Endodermal cell (in vitro differentiated cells): Measurements from ENCODE around the gene NUCB2. TPM values are rescaled to one million over a fixed set of nuclear protein-coding genes. Genes with fewer than 3 reads are reported as not detected.

Experiments used
- DNase-seq: peaks from one replicate; pipeline ENCODE4 v3.0.0-alpha.2; 2017
- H3K27ac ChIP-seq: 2 replicates; pipeline ENCODE4 v1.5.1; 2013; ENCODE audit warnings: mild to moderate bottlenecking, low read depth, low read length, moderate library complexity
- H3K27me3 ChIP-seq: 2 replicates; pipeline ENCODE4 v1.6.1; 2013; ENCODE audit warnings: mild to moderate bottlenecking, low read length, moderate library complexity; ENCODE audit not compliant: insufficient read depth, control insufficient read depth, poor library complexity, severe bottlenecking
- H3K36me3 ChIP-seq: 2 replicates; pipeline ENCODE4 v1.7.0; 2013; ENCODE audit warnings: mild to moderate bottlenecking, low read length, moderate library complexity; ENCODE audit not compliant: control insufficient read depth, insufficient read depth
- H3K4me1 ChIP-seq: one replicate; pipeline ENCODE4 v1.7.0; 2013; ENCODE audit warnings: low read length; ENCODE audit not compliant: control insufficient read depth, insufficient read depth
- H3K4me3 ChIP-seq: 2 replicates; pipeline ENCODE4 v1.5.1; 2013; ENCODE audit warnings: mild to moderate bottlenecking, low read length, moderate library complexity
- H3K9ac ChIP-seq: 2 replicates; pipeline ENCODE4 v1.6.1; 2013; ENCODE audit warnings: mild to moderate bottlenecking, low read length, moderate library complexity; ENCODE audit not compliant: poor library complexity, severe bottlenecking; ENCODE audit errors: extremely low read depth
- H3K9me3 ChIP-seq: 2 replicates; pipeline ENCODE4 v1.6.1; 2013; ENCODE audit warnings: mild to moderate bottlenecking, low read length, moderate library complexity; ENCODE audit not compliant: control insufficient read depth
- H3K27ac Mint-ChIP-seq: 2 replicates; pipeline ENCODE4 v1.8.0; 2020; ENCODE audit warnings: mixed read lengths
- H3K27me3 Mint-ChIP-seq: 2 replicates; pipeline ENCODE4 v1.8.0; 2021; ENCODE audit warnings: mild to moderate bottlenecking, mixed read lengths; ENCODE audit not compliant: insufficient read depth
- H3K36me3 Mint-ChIP-seq: 2 replicates; pipeline ENCODE4 v1.8.0; 2020; ENCODE audit warnings: low read depth, mixed read lengths
- H3K4me1 Mint-ChIP-seq: 2 replicates; pipeline ENCODE4 v1.8.0; 2020; ENCODE audit warnings: mixed read lengths
- H3K4me3 Mint-ChIP-seq: 2 replicates; pipeline ENCODE4 v1.8.0; 2020; ENCODE audit warnings: mild to moderate bottlenecking, moderate library complexity, mixed read lengths
- H3K9me3 Mint-ChIP-seq: 2 replicates; pipeline ENCODE4 v1.8.0; 2020; ENCODE audit warnings: mild to moderate bottlenecking, mixed read lengths
- WGBS, 2 experiments: methylation state at CpG; one replicate each; pipeline versions ENCODE4 v1.1.5 to v1.1.7; 2013; ENCODE audit warnings: missing lambda C conversion rate in 2 of 2, mixed read lengths in 1 of 2; ENCODE audit not compliant: insufficient coverage in 1 of 2, insufficient read length in 1 of 2; 5-methylcytosine and 5-hydroxymethylcytosine counted together
- total RNA-seq, 2 donors: library from RNA; stranded (reverse); fragmentation: NEBNext Ultra II Directional in 1 of 2; extraction: Animal tissue kit (Norgen Biotek cat#: 25700) in 1 of 2; gene quantifications; 2 replicates in 1 of 2; 3 replicates in 1 of 2; pipeline ENCODE4 v1.2.1, GENCODE V29; 2021
- TF ChIP-seq, protein P1 (sequence below): fragments of 200-600 bp; sonication (generic); conservative IDR thresholded peaks from 2 replicates; pipeline ENCODE4 v1.5.0; 2021; ENCODE audit warnings: antibody characterized with exemption, mild to moderate bottlenecking

Gene NUCB2
- total RNA-seq, 2 donors from 2014 or later: 52.4 to 64.6 TPM

DNA sequence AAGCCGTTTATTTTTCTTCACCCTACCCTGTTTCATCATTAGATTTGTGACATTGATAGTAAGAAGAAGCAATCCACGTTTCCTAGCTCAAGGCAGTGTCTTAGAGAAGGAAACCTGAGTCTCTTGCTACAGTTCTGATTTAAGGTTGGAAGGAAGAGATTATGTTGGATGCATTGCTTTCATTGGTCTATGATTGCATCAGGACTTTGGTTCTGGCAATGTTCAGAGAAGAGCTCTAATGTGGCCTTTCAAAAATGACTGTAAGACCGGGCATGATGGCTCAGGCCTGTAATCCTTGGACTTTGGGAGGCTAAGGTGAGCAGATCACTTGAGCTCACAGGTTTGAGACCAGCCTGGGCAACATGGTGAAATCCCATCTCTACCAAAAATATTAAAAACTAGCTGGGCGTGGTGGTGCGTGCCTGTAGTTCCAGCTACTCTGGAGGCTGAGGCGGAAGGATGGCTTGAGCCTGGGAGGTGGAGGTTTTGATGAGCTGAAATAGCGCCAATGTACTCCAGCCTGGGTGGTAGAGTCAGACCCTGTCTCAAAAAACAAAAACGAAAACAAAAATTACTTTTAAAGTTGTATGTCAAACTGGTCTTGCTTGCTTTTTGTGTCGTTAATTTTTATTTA lies 4.1 kb downstream of the NUCB2 start:
- WGBS, 2 experiments: 87 to 97% methylated on average over 7 to 8 of the region's 9 CpGs
- H3K9ac ChIP-seq: no peak overlapping the region
- DNase-seq: no peak
- Mint-ChIP-seq H3K4me3 (no peak overlapping the region), H3K36me3 (peaks cover 7% of the 10 kb centered on the region), H3K27ac (no peak overlapping the region), H3K4me1 (peaks cover 5% of the 10 kb centered on the region), H3K27me3 (peaks cover 9% of the 10 kb centered on the region), H3K9me3 (no peaks in the 10 kb centered on the region)
- peaks cover 5% of the 10 kb centered on the region for H3K36me3 ChIP-seq
- no peaks in the 10 kb centered on the region for H3K4me1 ChIP-seq
- TF ChIP-seq, protein P1, sequence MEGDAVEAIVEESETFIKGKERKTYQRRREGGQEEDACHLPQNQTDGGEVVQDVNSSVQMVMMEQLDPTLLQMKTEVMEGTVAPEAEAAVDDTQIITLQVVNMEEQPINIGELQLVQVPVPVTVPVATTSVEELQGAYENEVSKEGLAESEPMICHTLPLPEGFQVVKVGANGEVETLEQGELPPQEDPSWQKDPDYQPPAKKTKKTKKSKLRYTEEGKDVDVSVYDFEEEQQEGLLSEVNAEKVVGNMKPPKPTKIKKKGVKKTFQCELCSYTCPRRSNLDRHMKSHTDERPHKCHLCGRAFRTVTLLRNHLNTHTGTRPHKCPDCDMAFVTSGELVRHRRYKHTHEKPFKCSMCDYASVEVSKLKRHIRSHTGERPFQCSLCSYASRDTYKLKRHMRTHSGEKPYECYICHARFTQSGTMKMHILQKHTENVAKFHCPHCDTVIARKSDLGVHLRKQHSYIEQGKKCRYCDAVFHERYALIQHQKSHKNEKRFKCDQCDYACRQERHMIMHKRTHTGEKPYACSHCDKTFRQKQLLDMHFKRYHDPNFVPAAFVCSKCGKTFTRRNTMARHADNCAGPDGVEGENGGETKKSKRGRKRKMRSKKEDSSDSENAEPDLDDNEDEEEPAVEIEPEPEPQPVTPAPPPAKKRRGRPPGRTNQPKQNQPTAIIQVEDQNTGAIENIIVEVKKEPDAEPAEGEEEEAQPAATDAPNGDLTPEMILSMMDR: no peak
- H3K27me3 ChIP-seq: no peaks in the 10 kb centered on the region
- H3K27ac ChIP-seq: no peak overlapping the region
- H3K4me3 ChIP-seq: no peak overlapping the region
- no peaks in the 10 kb centered on the region for H3K9me3 ChIP-seq

DNA sequence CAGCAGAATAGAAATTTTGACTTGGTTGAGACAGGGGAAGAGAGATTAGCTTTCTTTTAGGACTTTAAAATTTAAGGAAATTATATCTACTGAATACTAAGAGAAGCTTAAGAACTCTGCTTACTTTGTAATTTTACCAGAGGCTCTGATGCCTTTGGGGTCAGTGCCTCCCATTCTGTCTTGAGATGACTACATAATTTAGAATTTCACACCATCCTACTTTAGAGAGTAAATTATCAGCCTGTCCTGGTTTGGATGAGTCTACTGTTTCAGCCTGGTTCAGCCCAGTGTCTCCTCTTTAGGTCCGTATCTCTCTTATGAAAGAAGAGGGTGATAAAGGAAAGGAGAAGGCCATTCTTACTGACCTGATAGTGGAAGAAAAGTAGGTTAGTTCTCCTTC lies 9.8 kb downstream of the NUCB2 start:
- no peak for DNase-seq
- Mint-ChIP-seq H3K27me3 (no peaks in the 10 kb centered on the region), H3K27ac (no peak overlapping the region), H3K36me3 (peaks cover 28% of the 10 kb centered on the region), H3K4me1 (no peaks in the 10 kb centered on the region), H3K9me3 (no peaks in the 10 kb centered on the region), H3K4me3 (no peak overlapping the region)
- WGBS, 2 experiments: 100% methylated on average over 1 of the region's 1 CpG; no CpG with 5 or more reads in 1 of the 2 experiments
- H3K27ac ChIP-seq: no peak overlapping the region
- no peak overlapping the region for H3K9ac ChIP-seq
- H3K9me3 ChIP-seq: no peaks in the 10 kb centered on the region
- H3K4me1 ChIP-seq: no peaks in the 10 kb centered on the region
- no peak overlapping the region for H3K4me3 ChIP-seq
- H3K27me3 ChIP-seq: no peaks in the 10 kb centered on the region
- H3K36me3 ChIP-seq: peaks cover 17% of the 10 kb centered on the region
- TF ChIP-seq, protein P1: no peak

DNA sequence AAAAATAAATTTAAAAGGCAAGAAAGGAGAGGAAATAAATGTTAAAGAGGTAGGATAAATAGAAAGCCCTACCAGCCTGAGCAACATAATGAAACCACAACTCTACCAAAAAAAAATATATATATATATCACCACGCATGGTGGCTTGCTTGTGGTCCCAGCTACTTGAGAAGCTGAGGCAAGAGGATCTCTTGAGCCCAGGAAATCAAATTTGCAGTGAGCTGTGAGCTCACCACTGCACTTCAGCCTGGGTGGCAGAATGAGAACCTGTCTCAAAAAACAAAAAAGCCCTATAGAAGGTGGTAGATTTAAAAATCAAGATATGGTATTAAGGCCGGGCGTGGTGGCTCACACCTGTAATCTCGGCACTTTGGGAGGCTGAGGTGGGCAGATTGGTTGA lies 10.5 kb downstream of the NUCB2 start:
- Mint-ChIP-seq H3K4me3 (no peak overlapping the region), H3K27me3 (no peaks in the 10 kb centered on the region), H3K27ac (no peak overlapping the region), H3K4me1 (no peaks in the 10 kb centered on the region), H3K36me3 (peaks cover 28% of the 10 kb centered on the region), H3K9me3 (no peaks in the 10 kb centered on the region)
- Histone ChIP-seq H3K36me3 (peaks cover 17% of the 10 kb centered on the region), H3K27ac (no peak overlapping the region), H3K9me3 (no peaks in the 10 kb centered on the region), H3K4me1 (no peaks in the 10 kb centered on the region), H3K9ac (no peak overlapping the region), H3K4me3 (no peak overlapping the region), H3K27me3 (no peaks in the 10 kb centered on the region)
- no peak for DNase-seq
- TF ChIP-seq, protein P1: no peak
- 95 to 100% methylated on average over 3 to 4 of the region's 4 CpGs for WGBS, 2 experiments
